Endodermal cell (in vitro differentiated cells): ENCODE results near the gene ASGR2. TPM values are rescaled to one million over a fixed set of nuclear protein-coding genes. Genes with fewer than 3 reads are reported as not detected.
A peak's percentile ranks its signal among the peaks of the same experiment; 100 is the strongest.

ENCODE experiments used
- DNase-seq: peaks from one replicate; pipeline ENCODE4 v3.0.0-alpha.2; 2017
- H3K27ac ChIP-seq: 2 replicates; pipeline ENCODE4 v1.5.1; 2013; ENCODE audit warnings: mild to moderate bottlenecking, low read depth, low read length, moderate library complexity
- H3K27me3 ChIP-seq: 2 replicates; pipeline ENCODE4 v1.6.1; 2013; ENCODE audit warnings: mild to moderate bottlenecking, low read length, moderate library complexity; ENCODE audit not compliant: insufficient read depth, control insufficient read depth, poor library complexity, severe bottlenecking
- H3K36me3 ChIP-seq: 2 replicates; pipeline ENCODE4 v1.7.0; 2013; ENCODE audit warnings: mild to moderate bottlenecking, low read length, moderate library complexity; ENCODE audit not compliant: control insufficient read depth, insufficient read depth
- H3K4me1 ChIP-seq: one replicate; pipeline ENCODE4 v1.7.0; 2013; ENCODE audit warnings: low read length; ENCODE audit not compliant: control insufficient read depth, insufficient read depth
- H3K4me3 ChIP-seq: 2 replicates; pipeline ENCODE4 v1.5.1; 2013; ENCODE audit warnings: mild to moderate bottlenecking, low read length, moderate library complexity
- H3K9ac ChIP-seq: 2 replicates; pipeline ENCODE4 v1.6.1; 2013; ENCODE audit warnings: mild to moderate bottlenecking, low read length, moderate library complexity; ENCODE audit not compliant: poor library complexity, severe bottlenecking; ENCODE audit errors: extremely low read depth
- H3K9me3 ChIP-seq: 2 replicates; pipeline ENCODE4 v1.6.1; 2013; ENCODE audit warnings: mild to moderate bottlenecking, low read length, moderate library complexity; ENCODE audit not compliant: control insufficient read depth
- H3K27ac Mint-ChIP-seq: 2 replicates; pipeline ENCODE4 v1.8.0; 2020; ENCODE audit warnings: mixed read lengths
- H3K27me3 Mint-ChIP-seq: 2 replicates; pipeline ENCODE4 v1.8.0; 2021; ENCODE audit warnings: mild to moderate bottlenecking, mixed read lengths; ENCODE audit not compliant: insufficient read depth
- H3K36me3 Mint-ChIP-seq: 2 replicates; pipeline ENCODE4 v1.8.0; 2020; ENCODE audit warnings: low read depth, mixed read lengths
- H3K4me1 Mint-ChIP-seq: 2 replicates; pipeline ENCODE4 v1.8.0; 2020; ENCODE audit warnings: mixed read lengths
- H3K4me3 Mint-ChIP-seq: 2 replicates; pipeline ENCODE4 v1.8.0; 2020; ENCODE audit warnings: mild to moderate bottlenecking, moderate library complexity, mixed read lengths
- H3K9me3 Mint-ChIP-seq: 2 replicates; pipeline ENCODE4 v1.8.0; 2020; ENCODE audit warnings: mild to moderate bottlenecking, mixed read lengths
- WGBS, 2 experiments: methylation state at CpG; one replicate each; pipeline versions ENCODE4 v1.1.5 to v1.1.7; 2013; ENCODE audit warnings: missing lambda C conversion rate in 2 of 2, mixed read lengths in 1 of 2; ENCODE audit not compliant: insufficient coverage in 1 of 2, insufficient read length in 1 of 2; 5-methylcytosine and 5-hydroxymethylcytosine counted together
- total RNA-seq, 2 donors: library from RNA; stranded (reverse); fragmentation: NEBNext Ultra II Directional in 1 of 2; extraction: Animal tissue kit (Norgen Biotek cat#: 25700) in 1 of 2; gene quantifications; 2 replicates in 1 of 2; 3 replicates in 1 of 2; pipeline ENCODE4 v1.2.1, GENCODE V29; 2021
- TF ChIP-seq, protein P1 (sequence below): fragments of 200-600 bp; sonication (generic); conservative IDR thresholded peaks from 2 replicates; pipeline ENCODE4 v1.5.0; 2021; ENCODE audit warnings: antibody characterized with exemption, mild to moderate bottlenecking

ASGR2 gene
- total RNA-seq, 2 donors from 2014 or later = 0.44 TPM; not detected in 1

DNA sequence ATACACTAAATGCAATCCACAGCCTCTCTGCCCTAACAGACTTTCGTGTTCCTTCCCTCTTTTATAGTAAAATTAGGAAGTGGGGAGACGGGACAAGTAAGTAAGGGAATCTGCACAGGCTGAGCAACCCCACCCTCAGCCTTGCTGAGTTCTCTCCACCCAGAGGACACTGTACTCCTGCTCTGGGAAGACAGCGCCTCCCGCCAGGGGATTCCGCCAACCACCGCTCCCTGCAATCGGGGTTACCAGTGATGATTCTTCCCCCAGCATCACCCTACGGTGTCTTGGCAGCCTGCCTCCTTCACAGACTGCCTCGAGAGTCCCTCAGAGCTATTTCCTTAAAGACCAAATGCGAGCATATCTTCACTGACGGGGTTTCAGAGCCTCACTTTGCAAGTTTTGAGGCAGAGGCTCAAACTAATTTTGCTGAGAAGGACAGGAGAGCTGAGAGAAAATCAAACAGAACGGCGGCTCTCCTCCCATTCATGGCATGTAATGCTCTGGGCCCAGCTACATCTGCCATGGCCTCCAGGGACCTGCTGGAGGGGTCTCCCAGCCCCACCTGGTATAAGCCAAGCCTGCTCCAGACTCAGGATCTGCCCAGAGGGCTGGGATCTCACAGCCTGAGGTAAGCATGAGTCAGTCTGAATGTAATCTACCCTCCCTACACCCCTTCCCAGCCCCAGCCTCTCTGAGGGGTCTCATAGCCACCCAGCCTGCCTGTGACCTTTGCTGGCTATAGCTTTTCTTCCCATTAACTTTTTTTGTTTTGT is 22.7 kb upstream of the ASGR2 start:
- H3K9me3 Mint-ChIP-seq = no peaks in the 10 kb centered on the region
- H3K4me1 ChIP-seq = no peaks in the 10 kb centered on the region
- no peaks in the 10 kb centered on the region for H3K36me3 ChIP-seq
- no peak overlapping the region for H3K27ac Mint-ChIP-seq
- H3K9ac ChIP-seq = no peak overlapping the region
- peaks cover 27% of the 10 kb centered on the region for H3K4me1 Mint-ChIP-seq
- no peaks in the 10 kb centered on the region for H3K9me3 ChIP-seq
- 83 to 92% methylated on average over 9 to 13 of the region's 13 CpGs for WGBS, 2 experiments
- no peaks in the 10 kb centered on the region for H3K36me3 Mint-ChIP-seq
- TF ChIP-seq, protein P1, sequence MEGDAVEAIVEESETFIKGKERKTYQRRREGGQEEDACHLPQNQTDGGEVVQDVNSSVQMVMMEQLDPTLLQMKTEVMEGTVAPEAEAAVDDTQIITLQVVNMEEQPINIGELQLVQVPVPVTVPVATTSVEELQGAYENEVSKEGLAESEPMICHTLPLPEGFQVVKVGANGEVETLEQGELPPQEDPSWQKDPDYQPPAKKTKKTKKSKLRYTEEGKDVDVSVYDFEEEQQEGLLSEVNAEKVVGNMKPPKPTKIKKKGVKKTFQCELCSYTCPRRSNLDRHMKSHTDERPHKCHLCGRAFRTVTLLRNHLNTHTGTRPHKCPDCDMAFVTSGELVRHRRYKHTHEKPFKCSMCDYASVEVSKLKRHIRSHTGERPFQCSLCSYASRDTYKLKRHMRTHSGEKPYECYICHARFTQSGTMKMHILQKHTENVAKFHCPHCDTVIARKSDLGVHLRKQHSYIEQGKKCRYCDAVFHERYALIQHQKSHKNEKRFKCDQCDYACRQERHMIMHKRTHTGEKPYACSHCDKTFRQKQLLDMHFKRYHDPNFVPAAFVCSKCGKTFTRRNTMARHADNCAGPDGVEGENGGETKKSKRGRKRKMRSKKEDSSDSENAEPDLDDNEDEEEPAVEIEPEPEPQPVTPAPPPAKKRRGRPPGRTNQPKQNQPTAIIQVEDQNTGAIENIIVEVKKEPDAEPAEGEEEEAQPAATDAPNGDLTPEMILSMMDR = no peak
- DNase-seq = no peak
- H3K27me3 ChIP-seq = no peaks in the 10 kb centered on the region
- peaks cover 13% of the 10 kb centered on the region for H3K27me3 Mint-ChIP-seq
- H3K4me3 Mint-ChIP-seq = no peak overlapping the region
- H3K27ac ChIP-seq = no peak overlapping the region
- H3K4me3 ChIP-seq = no peak overlapping the region

DNA sequence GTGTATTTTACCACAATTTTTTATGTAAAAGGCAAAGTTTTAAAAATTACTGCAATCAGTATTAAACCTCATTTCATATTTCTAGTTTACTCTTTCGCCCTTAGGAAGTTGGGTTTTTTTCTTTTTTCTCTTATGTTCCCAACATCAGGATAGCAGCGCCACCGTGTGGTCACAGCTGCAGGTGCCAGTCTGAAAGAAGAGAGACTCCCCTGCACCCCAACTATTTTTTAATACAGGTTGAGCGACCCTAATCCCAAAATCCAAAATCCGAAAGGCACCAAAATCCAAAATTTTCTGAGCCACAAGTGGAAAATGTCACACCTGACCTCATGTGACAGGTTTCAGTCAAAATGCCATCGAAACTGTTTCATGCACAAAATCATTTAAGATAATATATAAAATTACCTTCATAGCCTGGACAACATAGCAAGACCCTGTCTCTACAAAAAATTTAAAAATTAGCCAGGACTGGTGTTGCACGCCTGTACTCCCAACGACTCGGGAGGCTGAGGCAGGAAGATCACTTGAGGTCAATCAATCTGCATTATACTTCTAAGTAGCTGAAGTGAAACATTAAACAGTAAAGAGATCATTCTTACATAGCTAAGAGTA is 21.8 kb upstream of the ASGR2 start:
- no peaks in the 10 kb centered on the region for H3K36me3 Mint-ChIP-seq
- Histone ChIP-seq H3K27ac (no peak overlapping the region), H3K27me3 (no peaks in the 10 kb centered on the region), H3K9me3 (no peaks in the 10 kb centered on the region), H3K9ac (no peak overlapping the region), H3K36me3 (no peaks in the 10 kb centered on the region), H3K4me1 (no peaks in the 10 kb centered on the region), H3K4me3 (no peak overlapping the region)
- TF ChIP-seq, protein P1 = peak; percentile 99
- 36 to 73% methylated on average over 4 to 9 of the region's 9 CpGs for WGBS, 2 experiments
- H3K27me3 Mint-ChIP-seq = peaks cover 13% of the 10 kb centered on the region
- H3K9me3 Mint-ChIP-seq = no peaks in the 10 kb centered on the region
- H3K4me1 Mint-ChIP-seq = peaks cover 22% of the 10 kb centered on the region
- DNase-seq = peak; percentile 91
- no peak overlapping the region for H3K27ac Mint-ChIP-seq
- H3K4me3 Mint-ChIP-seq = no peak overlapping the region

DNA sequence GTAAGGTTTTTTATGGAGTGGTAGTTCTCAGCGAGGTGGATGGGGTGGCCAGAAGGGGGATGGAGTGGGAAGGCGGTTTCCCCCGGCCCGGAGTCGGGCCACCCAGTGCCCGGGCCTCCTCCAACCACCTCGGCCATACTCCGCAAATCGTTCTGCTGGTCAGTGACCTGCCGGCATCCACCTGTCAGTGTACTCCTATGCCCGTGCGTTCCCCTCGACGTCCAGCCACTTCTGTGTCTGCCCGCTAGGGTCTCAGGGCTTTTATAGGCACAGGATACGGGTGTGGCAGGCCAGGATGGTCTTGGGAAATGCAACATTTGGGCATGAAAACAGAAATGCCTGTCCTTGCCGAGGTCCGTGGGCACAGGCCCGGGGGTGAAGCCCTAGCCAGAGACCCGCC is 19.3 kb upstream of the ASGR2 start:
- no peaks in the 10 kb centered on the region for H3K36me3 Mint-ChIP-seq
- WGBS, 2 experiments = 83 to 95% methylated on average over 6 to 20 of the region's 20 CpGs
- no peaks in the 10 kb centered on the region for H3K27me3 ChIP-seq
- H3K4me3 ChIP-seq = no peak overlapping the region
- H3K27me3 Mint-ChIP-seq = peaks cover 13% of the 10 kb centered on the region
- DNase-seq = peak; percentile 79
- peak overlapping the region; percentile 91 for H3K27ac Mint-ChIP-seq
- H3K27ac ChIP-seq = no peak overlapping the region
- peaks cover 27% of the 10 kb centered on the region for H3K4me1 Mint-ChIP-seq
- no peak overlapping the region for H3K9ac ChIP-seq
- no peaks in the 10 kb centered on the region for H3K36me3 ChIP-seq
- no peaks in the 10 kb centered on the region for H3K4me1 ChIP-seq
- TF ChIP-seq, protein P1 = no peak
- no peaks in the 10 kb centered on the region for H3K9me3 ChIP-seq
- no peaks in the 10 kb centered on the region for H3K9me3 Mint-ChIP-seq
- no peak overlapping the region for H3K4me3 Mint-ChIP-seq
